Urothelium cell line (cell line): ENCODE data around the gene RAB25.

ENCODE experiments used
- DNase-seq: peaks from one replicate; pipeline ENCODE4 v3.0.0; 2011; ENCODE audit warnings: low spot score, mixed read lengths
- FAIRE-seq: peaks from 2 replicates; lab custom pipeline; 2011; peaks lifted over from hg19 to GRCh38; lab: Jason Lieb, UNC

The RAB25 gene

DNA sequence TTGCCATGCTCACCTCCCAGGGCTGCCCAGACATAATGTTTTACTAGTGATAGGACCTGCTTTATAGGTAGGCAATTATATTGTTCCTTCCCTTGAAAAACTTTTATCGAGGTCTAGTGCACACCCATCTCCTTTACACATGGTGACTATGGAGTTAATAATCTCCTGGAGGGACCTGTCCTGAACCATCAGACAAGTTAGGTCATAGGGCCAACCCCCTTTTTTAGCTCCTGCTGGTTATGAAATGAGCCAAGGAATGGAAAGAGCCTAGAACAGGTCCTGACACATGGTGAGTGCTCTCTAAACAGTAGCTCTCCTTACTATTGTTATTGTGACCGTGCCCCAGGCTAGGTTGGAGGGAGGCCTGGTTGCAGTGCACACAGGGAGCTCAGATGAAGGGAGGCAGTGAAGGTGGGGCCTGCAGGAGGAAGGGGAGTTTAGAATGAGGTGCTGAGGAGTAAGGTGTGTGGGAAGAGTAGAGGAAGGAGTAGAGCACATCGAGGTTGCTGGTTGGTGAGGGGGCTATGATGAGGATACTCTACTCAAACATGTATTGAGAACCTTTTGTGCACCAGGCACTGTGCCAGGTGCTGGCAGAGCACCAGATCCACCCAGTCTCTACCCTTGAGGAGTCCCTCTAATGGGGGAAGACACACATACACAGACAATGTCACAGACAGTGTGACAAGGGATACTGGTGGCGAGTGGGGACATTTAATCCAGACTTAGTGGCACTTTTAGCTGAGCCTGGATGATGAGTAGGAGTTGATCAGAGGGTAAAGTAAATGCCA, 39.4 kb downstream of the RAB25 start:
- DNase-seq = no peak
- FAIRE-seq = no peak

DNA sequence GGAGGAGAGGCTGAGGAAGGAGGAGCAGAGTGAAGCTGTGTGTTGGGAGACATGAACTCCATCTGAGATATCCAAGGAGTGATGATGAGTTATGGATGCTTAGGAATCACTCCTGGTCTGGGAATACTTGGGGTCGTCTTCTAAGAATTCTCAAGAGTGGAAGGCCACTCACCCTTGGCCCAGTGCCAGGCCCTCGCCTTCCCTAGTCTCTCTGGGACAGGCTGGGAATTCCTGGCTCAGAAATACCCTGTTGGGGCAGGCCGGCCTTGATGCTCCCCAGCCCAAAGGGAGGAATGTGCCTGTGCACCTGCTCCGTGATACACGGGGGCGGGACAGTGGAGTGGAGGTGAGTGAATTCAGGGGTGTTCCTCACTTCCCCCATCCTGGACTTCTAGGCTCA, 40.9 kb downstream of the RAB25 start:
- FAIRE-seq (no peak), DNase-seq (no peak)

GRCh38 chr1:156102633-156103511, 41.9 kb downstream of the RAB25 start:
- DNase-seq = no peak
- FAIRE-seq = no peak

DNA sequence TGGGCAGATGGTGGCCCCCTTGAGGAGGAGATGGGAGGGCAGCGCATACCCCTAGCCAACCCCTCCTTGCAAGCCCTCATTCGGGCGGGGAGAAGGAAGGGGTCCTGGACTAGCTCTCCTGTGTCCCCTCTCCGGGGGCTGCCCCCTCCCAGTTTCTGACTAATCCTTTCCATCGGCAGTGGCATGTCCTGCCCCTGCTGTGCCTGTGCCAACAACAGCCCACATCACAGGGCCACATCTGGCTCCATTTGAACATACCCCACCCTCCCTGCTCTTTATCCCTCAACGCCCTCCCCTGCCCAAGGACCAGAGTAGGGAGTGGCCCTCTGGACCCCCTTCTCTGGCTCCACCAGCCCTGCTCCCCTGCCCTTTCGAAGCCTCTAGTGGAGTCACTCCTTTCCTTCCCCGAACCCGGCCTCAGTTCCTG, 42.6 kb downstream of the RAB25 start:
- DNase-seq (no peak), FAIRE-seq (no peak)

DNA sequence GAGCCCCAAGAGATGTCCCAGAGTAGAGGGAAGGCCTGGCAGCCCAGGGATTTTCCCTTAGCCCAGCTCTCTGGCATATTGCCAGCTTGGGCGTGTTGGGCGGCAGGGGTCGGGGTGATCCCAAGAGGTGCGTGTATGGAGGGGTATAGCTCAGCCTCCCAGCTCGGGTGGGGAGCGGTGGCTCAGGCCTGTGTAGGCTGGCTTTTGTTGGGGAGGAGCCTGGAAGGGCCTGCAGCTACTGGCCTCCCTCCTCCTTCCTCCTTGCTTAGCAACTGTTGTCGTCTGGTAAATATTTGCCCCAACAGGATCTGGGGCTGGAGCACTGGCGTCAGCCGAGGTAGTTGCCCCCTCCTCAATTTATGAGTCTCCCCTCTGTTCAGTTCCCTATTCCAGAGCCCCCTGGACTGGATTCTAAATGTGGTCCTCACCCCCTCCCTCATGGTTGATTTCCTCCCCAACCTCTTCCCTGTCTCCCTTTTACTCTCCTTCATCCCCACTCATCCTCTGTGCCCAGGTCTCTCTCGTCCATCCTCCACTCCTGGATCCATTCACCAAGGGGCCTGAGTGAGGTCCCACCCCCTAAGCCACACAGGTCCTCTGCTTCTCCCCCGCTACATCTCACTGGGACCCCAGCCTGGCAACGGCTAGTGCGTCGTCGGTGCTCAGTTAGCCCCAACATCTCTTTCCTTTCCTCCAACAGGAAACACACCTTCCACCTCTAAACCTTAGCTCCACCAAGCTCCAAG, 43.3 kb downstream of the RAB25 start:
- DNase-seq (no peak), FAIRE-seq (no peak)

GRCh38 chr1:156104861-156105832, 44.2 kb downstream of the RAB25 start:
- no peak for FAIRE-seq
- no peak for DNase-seq

DNA sequence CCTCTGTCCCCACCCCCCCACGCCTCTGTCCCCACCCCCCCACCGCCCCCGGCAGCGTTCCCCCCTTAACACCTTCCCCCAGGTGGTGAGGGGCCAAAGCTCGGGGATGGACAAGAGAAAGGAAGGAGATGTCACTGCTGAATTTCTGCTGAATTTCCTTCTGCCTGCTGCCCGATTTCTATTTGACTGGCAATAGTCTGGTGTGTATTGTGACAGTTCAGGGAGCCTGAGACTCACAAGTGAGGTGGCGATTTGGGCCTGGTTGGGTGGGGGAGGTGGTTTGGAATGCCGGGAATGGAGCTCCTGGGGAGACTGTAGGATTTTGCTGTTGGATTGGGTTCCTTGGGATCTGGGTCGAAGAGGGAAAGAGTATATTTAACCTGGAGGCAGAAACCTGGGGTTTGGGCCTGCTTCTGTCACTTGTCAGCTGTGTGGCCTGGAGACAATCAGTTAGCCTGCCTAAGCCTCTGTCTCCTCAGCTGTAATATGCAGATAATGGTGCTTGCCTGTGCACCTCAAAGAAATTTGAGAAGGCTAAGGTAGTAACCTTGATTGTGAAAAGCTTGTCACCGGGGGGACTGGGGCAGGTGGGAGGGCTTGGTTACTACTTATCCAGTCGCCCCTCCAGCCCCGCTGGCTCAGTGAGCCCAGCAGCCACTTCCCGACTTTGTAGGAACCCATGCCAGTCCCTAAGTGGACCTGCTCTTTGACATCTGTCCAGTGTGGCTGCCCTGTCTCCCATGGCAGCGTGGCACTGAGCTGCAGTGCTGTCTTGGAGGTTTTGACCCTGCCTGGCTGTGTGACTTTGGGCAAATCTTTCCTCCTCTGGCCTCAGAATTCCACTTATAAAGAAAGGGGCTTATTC, 45.9 kb downstream of the RAB25 start:
- DNase-seq = no peak
- no peak for FAIRE-seq

DNA sequence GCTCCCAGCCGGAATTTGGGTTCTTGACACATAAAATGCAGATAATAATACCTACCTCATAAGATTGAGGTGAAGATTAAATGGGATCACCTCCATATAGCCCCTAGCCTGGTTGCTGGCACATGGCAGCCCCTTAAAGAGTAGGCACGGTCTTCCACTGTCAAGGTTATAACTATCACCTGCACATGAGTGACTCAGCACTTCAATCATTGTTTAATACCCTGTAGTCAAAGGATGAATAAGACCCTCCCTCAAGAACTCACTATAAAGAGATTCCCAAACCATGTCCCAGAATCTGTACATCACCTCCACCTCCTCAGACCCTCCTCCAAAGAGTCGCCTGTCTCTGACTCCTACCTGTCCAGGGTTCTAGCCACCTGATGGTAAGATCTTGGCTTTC, 47.1 kb downstream of the RAB25 start:
- DNase-seq (no peak), FAIRE-seq (no peak)

DNA sequence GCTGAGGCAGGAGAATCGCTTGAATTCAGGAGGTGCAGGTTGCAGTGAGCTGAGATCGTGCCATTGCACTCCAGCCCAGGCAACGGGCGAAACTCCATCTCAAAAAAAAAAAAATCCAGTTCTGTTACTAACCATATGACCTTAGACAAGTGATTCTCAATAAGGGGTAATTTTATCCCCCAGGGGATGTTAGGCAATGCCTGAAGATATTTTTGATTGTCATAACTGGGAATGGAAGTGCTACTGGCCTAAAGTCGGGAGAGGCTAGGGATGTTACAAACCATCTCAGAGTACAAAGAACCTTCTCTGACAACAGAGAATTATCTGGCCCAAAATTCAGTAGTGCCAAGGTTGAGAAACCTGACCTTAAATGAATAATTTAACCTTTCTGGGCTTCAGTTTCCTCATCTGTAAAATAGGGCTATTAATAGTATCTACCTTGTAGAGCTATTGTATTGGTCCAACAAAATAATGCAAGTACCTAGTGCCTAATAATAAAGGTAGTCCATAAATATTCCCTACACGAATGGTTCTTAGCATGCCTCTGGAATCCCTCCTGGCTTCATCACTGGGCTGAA, 47.8 kb downstream of the RAB25 start:
- FAIRE-seq (no peak), DNase-seq (no peak)

DNA sequence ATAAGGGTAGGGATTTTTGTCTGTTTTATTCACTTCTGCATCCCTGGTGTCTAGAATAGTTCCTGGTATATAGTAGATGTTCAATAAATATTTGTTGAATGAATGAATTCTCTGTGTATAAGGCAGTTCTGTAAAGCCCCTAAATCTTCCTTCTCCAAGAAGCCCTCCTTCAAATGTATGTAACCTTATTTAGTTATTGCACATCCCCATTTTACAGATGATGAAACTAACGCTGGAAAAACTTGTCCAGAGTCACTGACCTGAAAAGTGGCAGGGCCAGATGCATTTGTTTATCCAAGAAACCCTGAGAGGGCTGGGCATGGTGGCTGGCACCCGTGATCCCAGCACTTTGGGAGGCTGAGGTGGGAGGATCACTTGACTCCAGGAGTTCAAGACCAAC, 49.3 kb downstream of the RAB25 start:
- FAIRE-seq = no peak
- no peak for DNase-seq

DNA sequence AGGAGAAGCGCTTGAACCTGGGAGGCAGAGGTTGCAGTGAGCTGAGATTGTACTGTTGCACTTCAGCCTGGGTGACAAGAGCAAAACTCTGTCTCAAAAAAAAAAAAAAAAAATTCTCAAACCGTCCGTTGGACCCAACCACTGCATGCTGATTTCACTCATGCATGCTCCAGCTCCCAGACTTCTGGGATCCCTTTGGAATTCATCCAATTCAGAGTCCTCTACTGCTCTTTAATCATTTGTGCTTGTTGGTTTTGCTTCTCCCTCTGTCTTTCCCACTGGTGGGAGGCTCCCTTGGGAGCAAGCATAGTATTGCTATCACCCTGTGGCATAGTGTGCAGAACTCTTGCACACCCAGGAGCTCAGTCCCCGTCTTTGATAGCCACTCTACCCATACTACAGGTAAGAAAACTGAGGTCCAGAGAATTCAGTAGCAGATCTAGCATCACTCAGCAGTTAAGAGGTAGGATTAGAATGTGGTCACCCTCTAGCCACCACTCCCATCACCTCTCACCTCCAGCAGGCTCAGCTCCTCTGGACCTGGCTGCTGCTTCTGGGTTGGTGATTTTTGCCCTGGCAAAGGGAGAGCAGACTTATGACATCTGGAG, 50.5 kb downstream of the RAB25 start:
- FAIRE-seq (no peak), DNase-seq (no peak)

DNA sequence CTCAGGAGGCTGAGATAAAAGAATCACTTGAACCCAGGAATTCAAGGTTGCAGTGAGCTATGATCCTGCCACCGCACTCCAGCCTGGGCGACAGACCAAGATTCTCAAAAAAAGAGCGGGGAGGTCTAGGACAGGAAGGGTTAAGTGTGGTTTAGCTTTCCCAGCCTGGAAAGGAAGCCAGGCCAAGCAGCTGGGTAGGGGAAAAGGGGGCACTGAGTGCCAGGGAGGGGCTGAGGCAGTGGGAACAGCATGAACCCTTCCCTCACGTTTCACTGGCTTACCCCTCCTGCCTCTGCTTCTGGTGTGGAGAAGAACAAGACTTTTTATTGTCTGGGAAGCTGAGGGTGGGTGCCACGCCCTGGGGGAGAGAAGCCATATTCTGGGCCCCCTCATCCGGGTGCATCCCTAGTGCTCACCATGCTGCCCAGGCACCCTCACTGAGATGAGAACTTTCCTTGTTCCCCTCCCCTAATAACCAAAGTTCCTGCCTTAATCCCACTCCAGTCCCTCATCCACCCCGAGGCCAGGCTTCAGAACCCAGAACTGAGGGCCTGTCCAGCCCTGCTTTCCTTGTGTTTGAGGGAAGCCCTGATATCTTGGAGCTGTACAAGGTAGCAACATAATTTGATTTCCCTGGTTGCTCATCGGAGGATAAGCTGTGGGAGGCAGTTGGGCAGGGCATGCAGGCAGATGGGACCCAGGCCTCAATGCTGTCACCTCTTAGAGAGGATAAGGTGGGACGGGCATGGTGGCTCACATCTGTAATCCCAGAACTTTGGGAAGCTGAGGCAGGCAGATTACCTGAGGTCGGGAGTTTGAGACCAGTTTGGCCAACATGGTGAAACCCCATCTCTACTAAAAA, 51.5 kb downstream of the RAB25 start:
- FAIRE-seq = no peak

GRCh38 chr1:156113282-156113950, 52.5 kb downstream of the RAB25 start:
- FAIRE-seq (no peak), DNase-seq (no peak)

More for the DNA sequence above, 51.5 kb downstream of the RAB25 start:
- DNase-seq = no peak

- DNase-seq (peak; percentile 95), FAIRE-seq (peak; percentile 13)
Observed at GRCh38 chr1:156114101-156114918, 53.4 kb downstream of the RAB25 start, which contains the start of gene LMNA. TSS of gene LMNA (plus strand) at chr1:156114711. CDS start at chr1:156114919, 208 bp downstream.

DNA sequence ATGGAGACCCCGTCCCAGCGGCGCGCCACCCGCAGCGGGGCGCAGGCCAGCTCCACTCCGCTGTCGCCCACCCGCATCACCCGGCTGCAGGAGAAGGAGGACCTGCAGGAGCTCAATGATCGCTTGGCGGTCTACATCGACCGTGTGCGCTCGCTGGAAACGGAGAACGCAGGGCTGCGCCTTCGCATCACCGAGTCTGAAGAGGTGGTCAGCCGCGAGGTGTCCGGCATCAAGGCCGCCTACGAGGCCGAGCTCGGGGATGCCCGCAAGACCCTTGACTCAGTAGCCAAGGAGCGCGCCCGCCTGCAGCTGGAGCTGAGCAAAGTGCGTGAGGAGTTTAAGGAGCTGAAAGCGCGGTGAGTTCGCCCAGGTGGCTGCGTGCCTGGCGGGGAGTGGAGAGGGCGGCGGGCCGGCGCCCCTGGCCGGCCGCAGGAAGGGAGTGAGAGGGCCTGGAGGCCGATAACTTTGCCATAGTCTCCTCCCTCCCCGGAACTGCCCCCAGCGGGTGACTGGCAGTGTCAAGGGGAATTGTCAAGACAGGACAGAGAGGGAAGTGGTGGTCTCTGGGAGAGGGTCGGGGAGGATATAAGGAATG, 54.1 kb downstream of the RAB25 start:
- DNase-seq = no peak

More for the DNA sequence above, 54.1 kb downstream of the RAB25 start:
- FAIRE-seq = no peak
